ENCODE results near the gene PIP4P1.

The PIP4P1 gene

GRCh38 chr14:20440465-20440864, 20.8 kb downstream of the PIP4P1 start:
- no peak for TF ChIP-seq CTCF (conservative IDR thresholded peaks at IDR 0.05)
- H3K27ac ChIP-seq, result no peak overlapping the region

GRCh38 chr14:20438664-20439063, 22.6 kb downstream of the PIP4P1 start:
- no peak for TF ChIP-seq CTCF (conservative IDR thresholded peaks at IDR 0.05)
- H3K27ac ChIP-seq, result no peak overlapping the region

GRCh38 chr14:20436363-20436755, 24.9 kb downstream of the PIP4P1 start:
- no peak for TF ChIP-seq CTCF (conservative IDR thresholded peaks at IDR 0.05)
- H3K27ac ChIP-seq, result no peak overlapping the region

- TF ChIP-seq CTCF (conservative IDR thresholded peaks at IDR 0.05), result no peak
- H3K27ac ChIP-seq, result no peak within 1 kb of the TSS
These were observed 25.5 kb downstream of the PIP4P1 start, which contains the start of gene KLHL33 for GRCh38 chr14:20435582-20436362. KLHL33 (minus strand) TSS chr14:20436166; CDS start chr14:20435811, 355 bp downstream.

GRCh38 chr14:20434701-20435581, 26.3 kb downstream of the PIP4P1 start:
- no peak overlapping the region for H3K27ac ChIP-seq
- TF ChIP-seq CTCF (conservative IDR thresholded peaks at IDR 0.05), result no peak

- peak overlapping the region; percentile 45 for H3K27ac ChIP-seq
- TF ChIP-seq CTCF (conservative IDR thresholded peaks at IDR 0.05), result no peak
These were observed 31.2 kb downstream of the PIP4P1 start for GRCh38 chr14:20429801-20430669.
